HG03354 (cell line): ENCODE data around the gene ZNF488.

Experiments
- ATAC-seq: cut with Tn5 transposase; IDR thresholded peaks from one replicate; pipeline ENCODE4 v1.9.1; 2021; ENCODE audit warnings: mild to moderate bottlenecking; ENCODE audit not compliant: unreplicated experiment, poor library complexity, severe bottlenecking

ZNF488 gene

GRCh38 chr10:47335906-47336305 is 48.2 kb downstream of the ZNF488 start:
- ATAC-seq: no peak

- no peak for ATAC-seq
Measured at GRCh38 chr10:47334466-47335295, 49.4 kb downstream of the ZNF488 start.

GRCh38 chr10:47333532-47333931 is 50.6 kb downstream of the ZNF488 start:
- ATAC-seq: no peak

GRCh38 chr10:47332946-47333345 is 51.1 kb downstream of the ZNF488 start:
- ATAC-seq: no peak

GRCh38 chr10:47332371-47332770 is 51.7 kb downstream of the ZNF488 start:
- ATAC-seq: no peak

GRCh38 chr10:47331954-47332353 is 52.1 kb downstream of the ZNF488 start:
- ATAC-seq: no peak

- no peak for ATAC-seq
Measured at GRCh38 chr10:47331491-47331890, 52.6 kb downstream of the ZNF488 start.

GRCh38 chr10:47330804-47331203 is 53.3 kb downstream of the ZNF488 start:
- ATAC-seq: no peak

GRCh38 chr10:47330366-47330765 is 53.7 kb downstream of the ZNF488 start:
- ATAC-seq: no peak

- no peak for ATAC-seq
Measured at GRCh38 chr10:47329855-47330254, 54.2 kb downstream of the ZNF488 start.

GRCh38 chr10:47326927-47327330 is 57.2 kb downstream of the ZNF488 start:
- ATAC-seq: no peak

GRCh38 chr10:47326306-47326926 is 57.7 kb downstream of the ZNF488 start:
- ATAC-seq: no peak

- no peak for ATAC-seq
Measured at GRCh38 chr10:47325303-47326291, 58.5 kb downstream of the ZNF488 start.

- ATAC-seq: no peak
Measured at GRCh38 chr10:47323636-47324296, 60.3 kb downstream of the ZNF488 start.

GRCh38 chr10:47323087-47323486 is 61.0 kb downstream of the ZNF488 start:
- ATAC-seq: no peak

GRCh38 chr10:47322300-47323061 is 61.6 kb downstream of the ZNF488 start, which contains the start of gene GDF2:
Gene GDF2 (plus strand): TSS chr10:47322454. CDS start chr10:47322669, 215 bp downstream.
- ATAC-seq: no peak

GRCh38 chr10:47321521-47322195 is 62.4 kb downstream of the ZNF488 start:
- ATAC-seq: no peak

GRCh38 chr10:47320812-47321211 is 63.3 kb downstream of the ZNF488 start:
- ATAC-seq: no peak
